HL-60 (cell line): ENCODE measurements around the gene ZNF735.

Source experiments
- DNase-seq, 2 experiments: peaks; one replicate each; pipeline ENCODE4 v3.0.0-alpha.2; 2010 to 2020; ENCODE audit warnings: low read depth in 1 of 2, low spot score in 1 of 2
- H3K27ac ChIP-seq: fragments of 250-450 bp; sonication (Bioruptor Pico); replicated peaks from 2 replicates; pipeline ENCODE4 v1.5.1; 2020; ENCODE audit warnings: mild to moderate bottlenecking, moderate library complexity
- H3K27me3 ChIP-seq: fragments of 250-450 bp; sonication (Bioruptor Pico); 2 replicates; pipeline ENCODE4 v1.5.1; 2021; ENCODE audit warnings: mild to moderate bottlenecking, moderate library complexity; ENCODE audit not compliant: insufficient read depth, poor library complexity, severe bottlenecking
- H3K4me3 ChIP-seq: replicated peaks from 2 replicates; pipeline ENCODE4 v1.5.1; 2011; ENCODE audit warnings: mild to moderate bottlenecking, control low read depth, low read length; ENCODE audit not compliant: insufficient read depth
- GABPA ChIP-seq: IDR thresholded peaks from 2 replicates; pipeline ENCODE4 v1.6.1; 2012; ENCODE audit warnings: low read depth
- POLR2AphosphoS5 ChIP-seq: IDR thresholded peaks from 2 replicates; pipeline ENCODE4 v1.6.1; 2012; ENCODE audit warnings: low read depth
- SPI1 ChIP-seq: IDR thresholded peaks from 2 replicates; pipeline ENCODE4 v1.6.1; 2012; ENCODE audit warnings: low read depth, mild to moderate bottlenecking, borderline replicate concordance
- TF ChIP-seq, protein P1 (sequence below): IDR thresholded peaks from one replicate; pipeline ENCODE4 v1.5.1; 2011; ENCODE audit warnings: low read length, control low read depth, inconsistent platforms; ENCODE audit not compliant: insufficient read depth
- TF ChIP-seq, protein P2 (sequence below): IDR thresholded peaks from 2 replicates; pipeline ENCODE4 v1.6.1; 2012; ENCODE audit warnings: low read depth; ENCODE audit not compliant: insufficient replicate concordance

ZNF735 gene

DNA sequence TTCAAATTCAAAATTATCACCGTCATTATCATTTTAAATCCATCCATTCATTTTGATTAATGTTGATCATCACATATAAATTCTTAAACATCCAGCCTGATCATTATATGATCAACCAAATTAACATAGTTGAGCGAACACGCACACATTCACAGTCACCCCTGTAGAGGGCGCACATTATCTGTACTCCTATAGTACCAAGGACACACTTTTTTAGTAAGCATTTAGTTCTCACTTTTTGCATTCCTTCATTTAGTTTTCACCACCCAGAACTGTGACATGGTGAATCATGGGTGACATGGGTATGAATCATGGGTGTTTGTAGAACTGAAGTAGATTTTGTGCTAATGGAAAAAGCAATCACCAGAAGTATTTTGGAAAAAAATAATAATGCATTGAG, 26.0 kb upstream of the ZNF735 start:
- H3K4me3 ChIP-seq: no peak overlapping the region
- TF ChIP-seq, protein P1, sequence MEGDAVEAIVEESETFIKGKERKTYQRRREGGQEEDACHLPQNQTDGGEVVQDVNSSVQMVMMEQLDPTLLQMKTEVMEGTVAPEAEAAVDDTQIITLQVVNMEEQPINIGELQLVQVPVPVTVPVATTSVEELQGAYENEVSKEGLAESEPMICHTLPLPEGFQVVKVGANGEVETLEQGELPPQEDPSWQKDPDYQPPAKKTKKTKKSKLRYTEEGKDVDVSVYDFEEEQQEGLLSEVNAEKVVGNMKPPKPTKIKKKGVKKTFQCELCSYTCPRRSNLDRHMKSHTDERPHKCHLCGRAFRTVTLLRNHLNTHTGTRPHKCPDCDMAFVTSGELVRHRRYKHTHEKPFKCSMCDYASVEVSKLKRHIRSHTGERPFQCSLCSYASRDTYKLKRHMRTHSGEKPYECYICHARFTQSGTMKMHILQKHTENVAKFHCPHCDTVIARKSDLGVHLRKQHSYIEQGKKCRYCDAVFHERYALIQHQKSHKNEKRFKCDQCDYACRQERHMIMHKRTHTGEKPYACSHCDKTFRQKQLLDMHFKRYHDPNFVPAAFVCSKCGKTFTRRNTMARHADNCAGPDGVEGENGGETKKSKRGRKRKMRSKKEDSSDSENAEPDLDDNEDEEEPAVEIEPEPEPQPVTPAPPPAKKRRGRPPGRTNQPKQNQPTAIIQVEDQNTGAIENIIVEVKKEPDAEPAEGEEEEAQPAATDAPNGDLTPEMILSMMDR: no peak
- TF ChIP-seq, protein P2, sequence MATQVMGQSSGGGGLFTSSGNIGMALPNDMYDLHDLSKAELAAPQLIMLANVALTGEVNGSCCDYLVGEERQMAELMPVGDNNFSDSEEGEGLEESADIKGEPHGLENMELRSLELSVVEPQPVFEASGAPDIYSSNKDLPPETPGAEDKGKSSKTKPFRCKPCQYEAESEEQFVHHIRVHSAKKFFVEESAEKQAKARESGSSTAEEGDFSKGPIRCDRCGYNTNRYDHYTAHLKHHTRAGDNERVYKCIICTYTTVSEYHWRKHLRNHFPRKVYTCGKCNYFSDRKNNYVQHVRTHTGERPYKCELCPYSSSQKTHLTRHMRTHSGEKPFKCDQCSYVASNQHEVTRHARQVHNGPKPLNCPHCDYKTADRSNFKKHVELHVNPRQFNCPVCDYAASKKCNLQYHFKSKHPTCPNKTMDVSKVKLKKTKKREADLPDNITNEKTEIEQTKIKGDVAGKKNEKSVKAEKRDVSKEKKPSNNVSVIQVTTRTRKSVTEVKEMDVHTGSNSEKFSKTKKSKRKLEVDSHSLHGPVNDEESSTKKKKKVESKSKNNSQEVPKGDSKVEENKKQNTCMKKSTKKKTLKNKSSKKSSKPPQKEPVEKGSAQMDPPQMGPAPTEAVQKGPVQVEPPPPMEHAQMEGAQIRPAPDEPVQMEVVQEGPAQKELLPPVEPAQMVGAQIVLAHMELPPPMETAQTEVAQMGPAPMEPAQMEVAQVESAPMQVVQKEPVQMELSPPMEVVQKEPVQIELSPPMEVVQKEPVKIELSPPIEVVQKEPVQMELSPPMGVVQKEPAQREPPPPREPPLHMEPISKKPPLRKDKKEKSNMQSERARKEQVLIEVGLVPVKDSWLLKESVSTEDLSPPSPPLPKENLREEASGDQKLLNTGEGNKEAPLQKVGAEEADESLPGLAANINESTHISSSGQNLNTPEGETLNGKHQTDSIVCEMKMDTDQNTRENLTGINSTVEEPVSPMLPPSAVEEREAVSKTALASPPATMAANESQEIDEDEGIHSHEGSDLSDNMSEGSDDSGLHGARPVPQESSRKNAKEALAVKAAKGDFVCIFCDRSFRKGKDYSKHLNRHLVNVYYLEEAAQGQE: no peak
- no peak for TF ChIP-seq POLR2AphosphoS5
- peak in 1 of 2 experiments; percentile 8 for DNase-seq
- no peak overlapping the region for H3K27ac ChIP-seq
- no peaks in the 10 kb centered on the region for H3K27me3 ChIP-seq

DNA sequence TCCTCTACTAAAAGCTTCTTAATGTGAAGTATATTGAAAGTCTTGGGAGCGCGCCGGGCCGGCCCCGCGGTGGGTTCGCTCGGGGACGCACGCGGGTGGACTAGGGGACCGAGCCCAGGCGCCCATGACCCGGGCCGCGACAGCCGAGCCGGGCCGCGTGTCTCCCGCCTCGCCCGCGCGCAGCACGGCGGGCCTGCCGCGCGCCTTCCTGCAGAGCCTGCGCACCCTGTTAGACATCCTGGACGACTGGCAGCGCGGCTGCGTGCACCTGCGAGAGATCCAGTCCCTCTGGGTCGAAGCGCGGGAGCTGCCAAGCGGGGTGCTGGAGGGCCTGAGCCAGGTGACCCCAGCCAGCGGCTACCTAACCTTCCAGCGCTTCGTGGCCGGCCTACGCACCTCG, 25.4 kb upstream of the ZNF735 start:
- no peak for DNase-seq
- Histone ChIP-seq H3K27ac (no peak overlapping the region), H3K4me3 (no peak overlapping the region), H3K27me3 (no peaks in the 10 kb centered on the region)
- TF ChIP-seq, protein P1: no peak
- TF ChIP-seq, protein P2: no peak

DNA sequence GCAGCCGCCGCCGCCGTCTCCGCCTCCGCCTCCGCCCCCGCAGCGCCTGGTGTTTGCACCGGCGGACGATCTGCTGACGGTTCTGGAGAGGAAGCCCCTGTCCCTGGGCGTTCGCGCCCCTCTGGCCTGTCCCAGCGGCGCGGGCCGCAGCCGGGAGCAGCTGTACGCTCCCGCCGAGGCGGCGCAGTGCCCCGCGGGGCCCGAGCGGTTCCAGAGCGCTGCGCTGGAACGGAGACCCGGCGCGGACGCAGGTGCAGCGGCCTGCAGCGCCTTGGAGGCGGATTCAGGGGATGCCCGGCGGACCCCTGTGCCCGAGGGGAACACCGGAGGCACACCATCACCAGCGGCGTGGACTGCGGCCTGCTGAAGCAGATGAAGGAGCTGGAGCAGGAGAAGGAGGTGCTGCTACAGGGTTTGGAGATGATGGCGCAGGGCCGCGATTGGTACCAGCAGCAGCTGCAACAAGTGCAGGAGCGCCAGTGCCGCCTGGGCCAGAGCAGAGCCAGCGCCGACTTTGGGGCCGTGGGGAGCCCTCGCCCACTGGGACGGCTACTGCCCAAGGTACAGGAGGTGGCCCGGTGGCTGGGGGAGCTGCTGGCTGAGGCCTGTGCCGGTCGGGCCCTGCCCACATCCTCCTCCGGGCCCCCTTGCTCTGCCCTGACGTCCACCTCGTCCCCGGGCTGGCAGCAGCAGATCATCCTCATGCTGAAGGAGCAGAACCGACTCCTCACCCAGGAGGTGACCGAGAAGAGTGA, 24.8 kb upstream of the ZNF735 start:
- no peaks in the 10 kb centered on the region for H3K27me3 ChIP-seq
- TF ChIP-seq POLR2AphosphoS5 (no peak), GABPA (no peak), SPI1 (no peak)
- TF ChIP-seq, protein P2: no peak
- TF ChIP-seq, protein P1: no peak
- no peak overlapping the region for H3K27ac ChIP-seq
- no peak overlapping the region for H3K4me3 ChIP-seq
- DNase-seq: no peak
